ENCODE data around the gene UNC79. TPM values are rescaled to one million over a fixed set of nuclear protein-coding genes. Genes with fewer than 3 reads are reported as not detected.

UNC79 gene
- total RNA-seq, 1 donor = under 0.01 TPM

DNA sequence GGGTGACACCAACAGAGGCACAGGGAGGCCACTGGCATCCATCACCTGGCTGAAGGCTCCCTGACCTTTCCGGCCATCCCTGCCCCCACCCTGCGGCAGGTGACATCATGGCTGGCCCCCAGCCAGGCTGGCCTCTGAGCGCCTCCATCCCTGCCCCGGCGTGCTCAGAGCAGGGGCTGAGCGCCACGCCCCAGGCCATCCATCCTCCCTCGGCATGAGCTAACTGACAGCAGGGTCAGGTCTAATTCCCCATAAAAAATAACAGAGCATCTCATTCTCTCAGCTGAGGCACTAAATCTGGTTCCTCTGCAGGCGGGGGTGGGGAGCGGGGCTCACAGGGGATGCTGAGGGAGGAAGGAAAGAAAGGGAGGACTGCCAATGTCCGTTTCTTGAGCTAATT is 306.9 kb downstream of the UNC79 start:
- Histone ChIP-seq H3K36me3 (ENCODE audit: insufficient read depth, low read length) (no peaks in the 10 kb centered on the region), H2AFZ (ENCODE audit: low read length) (no peak overlapping the region), H3K27me3 (ENCODE audit: insufficient read depth, low read length) (no peaks in the 10 kb centered on the region), H3K9me3 (ENCODE audit: low read depth, low read length) (no peaks in the 10 kb centered on the region), H3K4me3 (ENCODE audit: insufficient read depth, low read length) (no peak overlapping the region), H3K4me2 (ENCODE audit: insufficient read depth, low read length) (no peak overlapping the region), H4K20me1 (ENCODE audit: insufficient read depth, low read length) (no peaks in the 10 kb centered on the region), H3K79me2 (ENCODE audit: insufficient read depth, low read length) (no peaks in the 10 kb centered on the region), H3K4me1 (ENCODE audit: insufficient read depth, low read length) (no peaks in the 10 kb centered on the region), H3K27ac (ENCODE audit: low read depth, low read length) (no peak overlapping the region)
- DNase-seq (ENCODE audit: insufficient read length, low spot score, missing footprints) = peak; percentile 5
- TF ChIP-seq, protein P1, sequence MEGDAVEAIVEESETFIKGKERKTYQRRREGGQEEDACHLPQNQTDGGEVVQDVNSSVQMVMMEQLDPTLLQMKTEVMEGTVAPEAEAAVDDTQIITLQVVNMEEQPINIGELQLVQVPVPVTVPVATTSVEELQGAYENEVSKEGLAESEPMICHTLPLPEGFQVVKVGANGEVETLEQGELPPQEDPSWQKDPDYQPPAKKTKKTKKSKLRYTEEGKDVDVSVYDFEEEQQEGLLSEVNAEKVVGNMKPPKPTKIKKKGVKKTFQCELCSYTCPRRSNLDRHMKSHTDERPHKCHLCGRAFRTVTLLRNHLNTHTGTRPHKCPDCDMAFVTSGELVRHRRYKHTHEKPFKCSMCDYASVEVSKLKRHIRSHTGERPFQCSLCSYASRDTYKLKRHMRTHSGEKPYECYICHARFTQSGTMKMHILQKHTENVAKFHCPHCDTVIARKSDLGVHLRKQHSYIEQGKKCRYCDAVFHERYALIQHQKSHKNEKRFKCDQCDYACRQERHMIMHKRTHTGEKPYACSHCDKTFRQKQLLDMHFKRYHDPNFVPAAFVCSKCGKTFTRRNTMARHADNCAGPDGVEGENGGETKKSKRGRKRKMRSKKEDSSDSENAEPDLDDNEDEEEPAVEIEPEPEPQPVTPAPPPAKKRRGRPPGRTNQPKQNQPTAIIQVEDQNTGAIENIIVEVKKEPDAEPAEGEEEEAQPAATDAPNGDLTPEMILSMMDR (IDR thresholded peaks at IDR 0.05; ENCODE audit: extremely low read depth, low read depth, low read length) = no peak

DNA sequence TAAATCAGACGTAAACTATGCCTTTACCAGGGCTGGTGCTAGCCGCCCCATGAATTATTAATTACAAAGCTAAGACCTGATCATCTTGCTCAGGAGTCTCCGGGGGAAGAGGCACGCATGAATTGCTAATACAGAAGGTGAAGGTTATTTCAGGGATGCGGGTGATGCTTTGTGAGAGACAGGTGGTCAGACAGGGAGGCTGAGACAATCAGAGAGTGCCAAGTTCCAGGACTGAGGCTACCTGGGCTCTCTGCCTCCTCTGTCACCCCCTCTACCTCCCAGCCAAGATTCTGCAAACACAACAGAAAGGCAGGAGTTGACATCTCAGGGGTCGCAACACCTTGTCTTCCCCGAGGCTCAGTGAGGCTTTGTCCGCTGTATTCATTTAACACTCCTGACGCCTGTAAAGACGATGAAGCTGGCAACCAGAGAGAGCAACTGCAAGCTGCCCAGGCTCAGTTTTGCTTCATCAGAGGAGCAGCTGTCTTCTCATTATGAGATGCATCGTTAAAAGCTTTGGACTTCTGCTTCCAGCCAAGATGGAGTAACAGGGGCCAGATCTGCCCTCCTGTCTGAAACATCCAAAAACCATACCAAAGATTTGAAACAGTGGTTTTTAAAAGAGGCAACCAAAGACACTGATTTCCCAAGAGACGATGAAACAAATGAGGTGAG is 311.0 kb downstream of the UNC79 start:
- Histone ChIP-seq H2AFZ (ENCODE audit: low read length) (no peak overlapping the region), H3K4me2 (ENCODE audit: insufficient read depth, low read length) (no peak overlapping the region), H3K79me2 (ENCODE audit: insufficient read depth, low read length) (no peaks in the 10 kb centered on the region), H3K36me3 (ENCODE audit: insufficient read depth, low read length) (no peaks in the 10 kb centered on the region), H3K9me3 (ENCODE audit: low read depth, low read length) (no peaks in the 10 kb centered on the region), H3K4me3 (ENCODE audit: insufficient read depth, low read length) (no peak overlapping the region), H3K4me1 (ENCODE audit: insufficient read depth, low read length) (no peaks in the 10 kb centered on the region), H3K27ac (ENCODE audit: low read depth, low read length) (no peak overlapping the region), H4K20me1 (ENCODE audit: insufficient read depth, low read length) (no peaks in the 10 kb centered on the region), H3K27me3 (ENCODE audit: insufficient read depth, low read length) (no peaks in the 10 kb centered on the region)
- TF ChIP-seq, protein P1 (IDR thresholded peaks at IDR 0.05; ENCODE audit: extremely low read depth, low read depth, low read length) = no peak
- peak; percentile 18 for DNase-seq (ENCODE audit: insufficient read length, low spot score, missing footprints)

DNA sequence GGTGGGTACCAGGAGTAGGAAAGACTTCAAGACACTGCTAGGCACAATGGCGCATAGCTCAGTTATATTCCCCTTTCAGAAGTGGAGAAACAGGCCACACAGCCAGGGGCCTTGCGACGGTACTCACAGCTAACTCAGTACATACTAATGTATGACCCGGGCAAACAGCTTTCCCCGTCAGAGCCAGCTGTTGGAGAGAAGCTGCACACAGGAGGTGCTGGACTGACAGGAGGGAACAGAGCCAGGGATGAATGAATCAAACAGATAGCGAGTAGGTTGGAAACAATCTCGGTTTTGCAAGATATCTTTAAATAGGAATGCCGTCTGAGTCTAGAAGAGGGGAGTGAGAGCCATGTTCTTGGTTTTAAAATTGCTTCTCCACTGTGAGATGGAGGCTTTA is 312.0 kb downstream of the UNC79 start:
- Histone ChIP-seq H3K9me3 (ENCODE audit: low read depth, low read length) (no peaks in the 10 kb centered on the region), H3K79me2 (ENCODE audit: insufficient read depth, low read length) (no peaks in the 10 kb centered on the region), H3K27ac (ENCODE audit: low read depth, low read length) (no peak overlapping the region), H3K27me3 (ENCODE audit: insufficient read depth, low read length) (no peaks in the 10 kb centered on the region), H3K36me3 (ENCODE audit: insufficient read depth, low read length) (no peaks in the 10 kb centered on the region), H2AFZ (ENCODE audit: low read length) (no peak overlapping the region), H3K4me2 (ENCODE audit: insufficient read depth, low read length) (no peak overlapping the region), H3K4me1 (ENCODE audit: insufficient read depth, low read length) (no peaks in the 10 kb centered on the region), H4K20me1 (ENCODE audit: insufficient read depth, low read length) (no peaks in the 10 kb centered on the region), H3K4me3 (ENCODE audit: insufficient read depth, low read length) (no peak overlapping the region)
- TF ChIP-seq, protein P1 (IDR thresholded peaks at IDR 0.05; ENCODE audit: extremely low read depth, low read depth, low read length) = no peak
- peak; percentile 3 for DNase-seq (ENCODE audit: insufficient read length, low spot score, missing footprints)

DNA sequence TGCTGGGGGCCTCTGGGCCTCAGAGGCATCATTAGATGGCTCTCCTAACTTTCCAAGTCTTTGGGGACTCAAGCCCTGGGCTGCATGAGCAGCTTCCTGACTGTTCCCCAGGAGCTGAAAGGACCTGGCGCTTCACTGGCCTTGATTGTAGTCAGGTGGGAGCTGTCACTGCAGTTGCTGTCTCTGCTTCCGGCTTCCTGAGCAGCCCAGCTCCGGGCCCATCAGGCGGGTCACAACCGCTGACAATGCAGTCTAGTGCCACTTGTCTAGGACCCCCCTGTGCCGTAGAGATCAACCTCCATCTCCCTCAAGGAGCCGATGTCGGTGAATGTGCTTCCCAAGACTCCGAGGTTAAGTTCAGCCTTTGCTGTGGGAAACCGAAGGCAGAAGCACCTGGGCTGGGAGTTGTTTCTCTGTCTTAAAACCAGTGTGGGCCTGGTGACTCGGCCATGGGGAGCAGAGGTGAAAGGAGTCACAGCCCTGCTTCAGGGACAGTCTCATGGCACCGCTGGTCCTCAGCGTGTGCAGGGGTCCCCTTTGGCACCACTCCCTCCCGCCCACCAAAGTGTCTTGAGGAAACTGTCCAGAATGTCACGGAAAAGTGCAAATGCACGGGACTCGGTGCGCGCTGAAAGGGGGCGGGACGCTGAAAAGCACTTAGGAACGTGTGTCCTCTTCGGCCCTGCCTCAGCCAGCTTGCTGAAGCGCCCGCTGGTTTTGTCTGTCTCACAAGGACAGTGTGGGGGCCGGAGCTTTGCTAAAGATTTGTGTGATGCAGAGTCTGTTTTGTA is 312.7 kb downstream of the UNC79 start:
- Histone ChIP-seq H3K27ac (ENCODE audit: low read depth, low read length) (no peak overlapping the region), H3K36me3 (ENCODE audit: insufficient read depth, low read length) (no peaks in the 10 kb centered on the region), H3K79me2 (ENCODE audit: insufficient read depth, low read length) (no peaks in the 10 kb centered on the region), H4K20me1 (ENCODE audit: insufficient read depth, low read length) (no peaks in the 10 kb centered on the region), H3K4me1 (ENCODE audit: insufficient read depth, low read length) (no peaks in the 10 kb centered on the region), H3K4me2 (ENCODE audit: insufficient read depth, low read length) (no peak overlapping the region), H3K9me3 (ENCODE audit: low read depth, low read length) (no peaks in the 10 kb centered on the region), H3K4me3 (ENCODE audit: insufficient read depth, low read length) (no peak overlapping the region), H3K27me3 (ENCODE audit: insufficient read depth, low read length) (no peaks in the 10 kb centered on the region), H2AFZ (ENCODE audit: low read length) (no peak overlapping the region)
- DNase-seq (ENCODE audit: insufficient read length, low spot score, missing footprints) = peak; percentile 51
- TF ChIP-seq, protein P1 (IDR thresholded peaks at IDR 0.05; ENCODE audit: extremely low read depth, low read depth, low read length) = no peak

Measured in osteoblast (primary cell).